HUES48 (cell line): ENCODE data around the gene HOXB8.

Source experiments
- H3K27ac ChIP-seq: one replicate; pipeline ENCODE4 v1.7.0; 2013; ENCODE audit warnings: low read depth, low read length, inconsistent platforms
- H3K27me3 ChIP-seq: 2 replicates; pipeline ENCODE4 v1.6.1; 2013; ENCODE audit warnings: mild to moderate bottlenecking, low read length; ENCODE audit not compliant: control insufficient read depth, insufficient read depth
- H3K36me3 ChIP-seq: 2 replicates; pipeline ENCODE4 v1.6.1; 2013; ENCODE audit warnings: low read length; ENCODE audit not compliant: control insufficient read depth, insufficient read depth
- H3K4me1 ChIP-seq: 2 replicates; pipeline ENCODE4 v1.6.1; 2013; ENCODE audit warnings: mild to moderate bottlenecking, low read length; ENCODE audit not compliant: control insufficient read depth, insufficient read depth
- H3K4me3 ChIP-seq: 2 replicates; pipeline ENCODE4 v1.5.1; 2013; ENCODE audit warnings: mild to moderate bottlenecking, low read depth, low read length
- H3K9ac ChIP-seq: 2 replicates; pipeline ENCODE4 v1.6.1; 2013; ENCODE audit warnings: mild to moderate bottlenecking, low read depth, low read length, moderate library complexity
- H3K9me3 ChIP-seq: 2 replicates; pipeline ENCODE4 v1.6.1; 2013; ENCODE audit warnings: low read length; ENCODE audit not compliant: control insufficient read depth, insufficient read depth

Gene HOXB8

DNA sequence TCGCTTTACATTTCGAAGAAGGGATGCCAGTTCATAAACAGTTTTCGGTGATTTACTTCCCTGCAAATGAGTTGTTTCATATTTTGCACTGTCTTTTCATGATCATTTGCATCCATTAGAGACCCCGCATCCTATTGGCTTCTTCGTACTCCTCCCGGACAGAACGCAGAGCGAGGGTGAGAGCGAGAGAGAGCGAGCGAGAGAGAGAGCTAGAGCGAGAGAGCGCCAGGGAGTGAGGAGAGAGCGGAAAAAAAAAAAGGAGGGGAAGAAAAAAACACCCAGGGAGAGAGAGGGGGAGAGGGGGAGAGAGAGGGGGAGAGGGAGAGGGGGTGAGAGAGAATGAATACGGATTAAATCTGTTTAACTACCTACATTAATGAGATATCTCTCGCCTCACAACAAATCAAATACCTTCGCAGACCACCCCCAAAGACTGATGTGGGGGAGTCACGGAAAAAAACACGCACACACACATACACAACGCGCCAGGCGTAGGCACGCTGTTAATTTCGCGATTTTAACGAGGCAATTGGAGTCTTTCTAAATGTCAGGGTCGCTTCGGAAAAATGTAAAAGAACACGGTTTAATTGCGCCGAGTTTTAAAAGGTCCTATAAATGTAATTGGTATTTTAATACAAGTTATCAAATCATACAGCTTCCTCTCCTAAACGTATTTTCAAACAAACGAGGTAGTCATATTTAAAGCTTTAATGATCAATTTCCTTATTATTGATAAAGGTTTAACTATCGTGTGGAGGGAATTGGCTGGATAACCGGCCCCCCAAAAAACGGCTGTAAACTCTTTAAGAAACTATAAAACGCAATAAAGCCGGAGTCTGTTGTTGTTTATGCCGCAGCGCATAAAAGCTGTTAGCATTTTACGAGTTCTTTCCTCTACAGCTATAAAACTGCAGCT lies at the start of gene HOXB8:
Gene HOXB8, minus strand, starts transcription at position 246 of the 916 bp plus-strand sequence. CDS start 588 bp downstream, outside the sequence.
- Histone ChIP-seq H3K36me3 (no peaks in the 10 kb centered on the region), H3K4me1 (peaks cover 5% of the 10 kb centered on the region; the same call in 1 of the 2 replicates), H3K9ac (no peak within 1 kb of the TSS), H3K27me3 (peaks cover 100% of the 10 kb centered on the region), H3K27ac (no peak within 1 kb of the TSS), H3K4me3 (no peak within 1 kb of the TSS), H3K9me3 (no peaks in the 10 kb centered on the region)

DNA sequence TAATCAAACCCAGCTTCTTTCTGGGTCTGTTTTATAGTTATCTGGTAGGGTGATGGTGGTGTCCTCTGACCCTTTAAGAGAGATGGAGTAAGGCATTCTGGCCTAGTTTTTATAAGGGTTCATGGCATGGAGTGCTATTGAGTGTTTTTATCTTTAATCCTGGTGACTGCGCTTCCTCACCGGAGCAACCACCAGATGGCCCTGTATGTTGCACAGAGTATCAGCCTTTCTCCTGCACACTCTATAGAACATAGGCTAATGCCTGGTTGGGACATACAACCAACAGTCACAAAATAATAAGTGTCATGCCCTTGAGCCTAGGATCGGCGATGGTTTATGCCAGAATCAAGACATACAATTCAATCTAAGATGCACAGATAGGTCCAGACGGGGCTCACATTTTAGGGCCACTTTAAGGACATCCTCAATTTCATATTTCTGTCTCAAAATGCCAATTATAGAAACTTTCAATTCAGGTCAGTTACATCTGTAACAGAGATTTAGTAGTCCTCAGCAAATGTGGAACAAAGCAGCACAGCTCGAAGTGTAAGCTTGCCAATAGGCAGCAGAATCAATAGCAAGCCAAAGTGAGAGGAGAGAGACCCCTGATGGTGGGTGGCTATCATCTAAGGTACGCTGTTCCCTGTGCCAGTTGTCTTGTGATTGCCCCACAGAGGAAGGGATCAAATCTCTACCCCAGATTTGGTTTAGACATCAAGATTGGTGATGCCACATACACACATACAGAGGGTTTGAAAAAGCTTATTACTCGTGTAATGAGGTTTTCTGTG lies 48.2 kb upstream of the HOXB8 start:
- no peak overlapping the region for H3K9ac ChIP-seq
- no peaks in the 10 kb centered on the region for H3K9me3 ChIP-seq
- H3K27me3 ChIP-seq: peaks cover 6% of the 10 kb centered on the region; the same call in 1 of the 2 replicates
- H3K27ac ChIP-seq: no peak overlapping the region
- no peak overlapping the region for H3K4me3 ChIP-seq
- no peaks in the 10 kb centered on the region for H3K4me1 ChIP-seq
- no peaks in the 10 kb centered on the region for H3K36me3 ChIP-seq

DNA sequence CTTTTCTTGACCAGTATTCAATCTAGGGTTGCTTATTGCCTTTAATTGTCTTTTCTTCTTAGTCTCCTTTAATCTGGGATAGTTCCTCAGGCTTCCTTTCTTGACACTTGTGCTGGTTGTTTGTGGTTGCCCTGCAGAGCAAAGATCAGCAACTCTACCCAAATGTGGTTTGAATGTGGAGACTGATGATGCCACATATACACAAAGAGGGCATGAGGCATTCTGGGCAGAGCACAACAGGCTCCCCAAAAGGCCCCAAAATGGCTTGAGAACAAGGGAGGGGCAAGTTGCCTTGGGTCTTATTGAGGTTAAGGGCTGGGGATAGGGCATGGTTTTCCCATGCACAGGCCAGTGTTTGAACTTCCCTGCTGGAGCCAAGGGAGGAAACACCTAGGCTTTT lies 40.8 kb upstream of the HOXB8 start:
- no peak overlapping the region for H3K9ac ChIP-seq
- no peaks in the 10 kb centered on the region for H3K9me3 ChIP-seq
- H3K27me3 ChIP-seq: peaks cover 27% of the 10 kb centered on the region
- no peak overlapping the region for H3K27ac ChIP-seq
- H3K36me3 ChIP-seq: no peaks in the 10 kb centered on the region
- H3K4me3 ChIP-seq: no peak overlapping the region
- H3K4me1 ChIP-seq: no peaks in the 10 kb centered on the region

DNA sequence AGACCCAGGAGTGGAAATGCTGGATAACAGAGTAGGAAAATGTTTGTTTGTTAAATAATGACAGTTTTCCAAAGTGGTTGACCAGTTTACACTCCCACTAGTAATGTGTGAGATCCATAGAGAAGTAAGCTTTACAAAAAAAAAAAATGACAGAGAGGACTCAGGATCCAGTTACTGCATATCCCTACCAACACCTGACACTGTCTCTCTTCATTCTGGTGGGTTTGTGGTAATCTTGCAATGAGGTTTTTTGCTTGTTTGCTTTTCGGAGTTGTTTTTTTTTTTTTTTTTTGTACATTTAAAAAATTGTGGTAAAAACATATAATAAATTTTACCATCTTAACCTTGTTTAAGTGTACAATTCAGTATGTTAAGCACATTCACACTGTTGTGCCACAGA lies 34.6 kb upstream of the HOXB8 start:
- H3K4me3 ChIP-seq: no peak overlapping the region
- peaks cover 70% of the 10 kb centered on the region for H3K27me3 ChIP-seq
- H3K4me1 ChIP-seq: peaks cover 7% of the 10 kb centered on the region
- H3K9me3 ChIP-seq: no peaks in the 10 kb centered on the region
- no peaks in the 10 kb centered on the region for H3K36me3 ChIP-seq
- H3K27ac ChIP-seq: no peak overlapping the region
- no peak overlapping the region for H3K9ac ChIP-seq

DNA sequence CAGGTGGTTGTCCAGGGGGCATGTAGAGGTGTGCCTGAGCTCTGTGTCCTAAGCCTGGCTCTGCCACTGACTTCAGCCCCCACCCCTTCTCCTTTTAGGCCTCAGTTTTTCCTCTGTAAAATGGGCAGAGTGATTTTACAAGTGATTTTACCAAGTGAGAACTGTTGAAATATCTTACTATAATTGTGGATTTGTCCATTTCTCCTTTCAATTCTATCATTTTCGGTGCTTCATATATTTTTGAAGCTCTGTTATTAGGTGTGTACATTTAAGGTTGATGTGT lies 32.8 kb upstream of the HOXB8 start:
- Histone ChIP-seq H3K4me1 (peaks cover 7% of the 10 kb centered on the region), H3K27me3 (peaks cover 87% of the 10 kb centered on the region), H3K9ac (no peak overlapping the region), H3K9me3 (no peaks in the 10 kb centered on the region), H3K27ac (no peak overlapping the region), H3K4me3 (no peak overlapping the region), H3K36me3 (no peaks in the 10 kb centered on the region)

DNA sequence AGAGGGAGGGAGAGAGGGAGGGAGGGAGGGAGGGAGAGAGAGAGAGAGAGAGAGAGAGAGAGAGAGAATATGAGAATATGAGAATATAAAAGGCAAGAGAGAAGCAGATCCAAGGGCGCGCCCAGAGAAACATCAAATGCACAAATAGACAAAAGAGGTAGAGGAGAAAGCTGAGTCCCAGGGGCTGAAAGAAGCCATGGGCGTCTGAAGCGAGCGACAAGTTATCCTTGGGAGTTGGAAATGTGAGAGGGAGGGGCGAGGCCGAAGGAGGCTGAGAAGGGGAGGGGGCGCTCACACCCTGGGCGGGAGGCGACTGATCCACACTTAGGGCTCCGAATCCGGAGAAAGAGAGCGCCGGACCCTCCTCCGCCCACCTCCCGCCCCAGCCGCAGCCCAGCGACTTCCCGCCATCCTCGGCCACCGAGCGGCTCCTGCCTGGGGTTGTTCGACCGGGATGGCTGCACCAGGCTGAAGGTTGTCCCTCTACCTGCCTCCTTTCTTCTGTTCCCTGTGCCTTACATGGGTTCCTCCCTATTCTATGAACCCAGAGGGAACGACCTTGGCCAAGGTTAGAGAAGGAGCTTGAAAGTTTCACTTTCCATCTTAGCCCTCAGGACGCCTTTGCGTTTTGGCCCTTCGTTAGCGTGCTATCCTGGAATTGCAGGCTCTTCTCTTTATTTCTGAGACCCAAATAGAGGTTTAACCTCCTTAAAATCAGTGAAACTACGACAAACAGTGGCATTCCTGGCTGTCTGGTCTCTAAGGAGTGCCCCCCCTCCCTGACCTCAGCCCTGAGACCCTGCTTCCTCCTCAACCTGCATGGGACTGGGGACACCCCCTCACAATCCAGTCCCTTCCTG lies 32.2 kb upstream of the HOXB8 start:
- Histone ChIP-seq H3K4me1 (peaks cover 7% of the 10 kb centered on the region), H3K4me3 (peak overlapping the region; percentile 46; the same call in 1 of the 2 replicates), H3K27me3 (peaks cover 87% of the 10 kb centered on the region), H3K9ac (no peak overlapping the region), H3K27ac (no peak overlapping the region), H3K36me3 (no peaks in the 10 kb centered on the region), H3K9me3 (no peaks in the 10 kb centered on the region)

DNA sequence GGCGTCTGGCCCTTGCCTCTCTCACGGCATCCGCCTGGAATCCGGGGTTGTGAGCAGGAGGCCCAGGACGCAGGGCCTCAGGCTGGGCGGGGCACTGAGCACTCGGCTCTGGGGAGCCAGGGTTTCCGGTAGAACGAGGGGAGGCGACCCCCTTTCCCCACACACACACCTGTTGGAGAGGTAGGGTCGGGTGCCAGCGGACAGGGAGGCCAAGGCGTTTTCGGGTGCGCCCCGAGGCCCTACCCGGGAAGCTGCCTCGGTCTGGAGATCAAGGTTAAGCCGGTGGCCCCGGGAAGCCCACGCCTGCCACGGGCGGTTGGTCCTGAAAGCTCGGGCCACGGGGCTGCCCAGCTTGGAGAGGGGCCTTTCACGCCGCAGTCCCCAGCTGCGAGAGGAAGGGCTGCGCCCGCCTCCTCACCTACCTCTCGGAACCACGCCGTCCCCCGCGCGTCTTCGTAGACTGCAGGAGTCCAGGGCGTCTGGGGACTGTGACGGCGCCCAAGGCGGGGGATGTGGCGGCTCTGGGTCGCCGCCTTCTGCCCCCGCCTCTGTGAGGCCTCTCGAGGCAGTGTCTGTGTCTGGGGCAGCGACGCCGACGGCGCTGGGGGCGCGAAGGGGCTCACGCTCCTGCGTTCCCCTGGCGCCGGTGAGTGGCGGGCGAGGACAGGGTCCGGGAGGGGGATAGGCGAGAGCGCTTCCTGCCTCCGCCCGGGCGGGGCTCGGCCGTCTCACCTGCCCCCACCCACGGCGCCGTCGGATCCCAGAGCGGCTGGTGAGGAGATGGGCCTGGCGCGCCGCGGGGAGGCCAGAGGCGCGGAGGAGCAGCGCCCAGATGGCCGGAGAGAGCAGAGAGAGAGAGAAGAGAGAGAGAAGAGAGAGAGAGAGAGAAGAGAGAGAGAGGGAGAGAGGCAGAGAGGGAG lies 31.4 kb upstream of the HOXB8 start:
- H3K9me3 ChIP-seq: no peaks in the 10 kb centered on the region
- H3K27me3 ChIP-seq: peaks cover 91% of the 10 kb centered on the region
- H3K4me1 ChIP-seq: peaks cover 10% of the 10 kb centered on the region
- no peaks in the 10 kb centered on the region for H3K36me3 ChIP-seq
- no peak overlapping the region for H3K9ac ChIP-seq
- H3K27ac ChIP-seq: no peak overlapping the region
- peak overlapping the region; percentile 46 for H3K4me3 ChIP-seq

DNA sequence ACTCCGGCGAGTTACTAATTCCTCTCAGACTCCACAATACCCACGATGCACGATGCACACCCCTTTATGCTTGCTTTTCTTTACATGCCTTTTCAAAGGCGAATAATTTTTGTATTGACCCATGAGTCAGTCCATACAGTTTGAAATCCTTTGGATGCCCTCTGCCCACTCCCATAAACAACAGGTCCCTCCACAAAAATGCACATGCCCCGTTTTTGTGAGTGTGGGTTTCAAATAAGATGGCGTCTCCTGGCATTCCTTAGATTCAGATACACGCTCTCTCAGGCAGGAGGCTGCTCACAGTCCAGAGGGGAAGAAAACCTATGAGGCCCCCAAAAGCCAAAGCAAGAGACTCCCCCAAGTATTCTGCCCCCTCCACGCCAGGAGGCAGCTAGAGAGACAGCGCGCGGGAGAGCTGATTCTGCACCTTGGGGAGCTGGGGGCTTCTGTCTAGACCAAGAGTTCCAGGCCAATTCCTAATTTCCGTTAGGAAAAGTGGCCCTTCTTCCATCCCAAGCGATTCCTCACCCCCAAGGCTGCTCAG lies 30.6 kb upstream of the HOXB8 start:
- Histone ChIP-seq H3K9me3 (no peaks in the 10 kb centered on the region), H3K27ac (no peak overlapping the region), H3K36me3 (no peaks in the 10 kb centered on the region), H3K4me1 (peaks cover 10% of the 10 kb centered on the region), H3K9ac (no peak overlapping the region), H3K4me3 (0 out of 2 replicates have a peak overlapping the region, but pooled peaks have one; percentile 46), H3K27me3 (peaks cover 98% of the 10 kb centered on the region)

DNA sequence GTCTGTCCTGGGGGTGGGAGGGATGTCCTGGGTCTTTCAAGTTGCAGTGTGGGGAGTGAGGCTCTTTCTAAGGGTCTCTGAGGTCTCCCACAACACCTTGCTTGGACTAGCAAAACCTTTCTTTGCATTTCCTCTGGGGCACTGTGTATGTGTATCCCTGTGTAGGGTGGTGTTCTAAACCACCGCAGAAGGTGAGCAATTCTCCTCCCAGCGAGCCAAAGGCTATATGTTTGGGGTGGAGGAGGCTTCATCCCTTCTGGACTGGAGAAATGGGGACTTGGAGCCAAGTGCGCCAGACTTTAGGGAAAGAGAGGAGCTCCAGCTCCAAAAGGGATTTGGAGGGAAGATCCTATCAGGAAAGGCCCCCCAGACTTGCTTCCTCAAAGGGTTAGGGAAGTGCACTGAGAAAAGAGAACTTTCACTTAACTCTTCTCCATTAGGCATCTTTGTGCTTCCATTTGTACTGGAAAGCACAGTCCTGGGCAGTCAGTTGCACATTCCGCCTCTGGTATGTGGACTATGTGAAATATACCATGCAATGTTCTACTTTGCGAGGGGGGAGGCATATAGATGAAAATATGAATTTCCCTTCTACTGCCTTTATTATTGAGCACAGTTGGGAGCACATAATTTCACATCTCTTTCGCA lies 29.9 kb upstream of the HOXB8 start:
- no peaks in the 10 kb centered on the region for H3K36me3 ChIP-seq
- H3K4me1 ChIP-seq: peaks cover 10% of the 10 kb centered on the region
- H3K4me3 ChIP-seq: no peak overlapping the region
- H3K27ac ChIP-seq: no peak overlapping the region
- no peak overlapping the region for H3K9ac ChIP-seq
- no peaks in the 10 kb centered on the region for H3K9me3 ChIP-seq
- peaks cover 100% of the 10 kb centered on the region for H3K27me3 ChIP-seq
